GM12878 (cell line): ENCODE data around the gene YIPF6. TPM values are rescaled to one million over a fixed set of nuclear protein-coding genes. Genes with fewer than 3 reads are reported as not detected.

Experiments
- ATAC-seq: fragments of 200-7000 bp; cut with Tn5 transposase; 3 replicates; pipeline ENCODE4 v1.9.1; 2020; ENCODE audit warnings: mild to moderate bottlenecking, moderate library complexity
- BruUV-seq: library from RNA; stranded (reverse); fragments of 400-500 nt; replicated peaks from 2 replicates; lab custom pipeline; 2021; lab: Mats Ljungman, UMichigan
- CTCF ChIA-PET: fragments of 300-600 bp; sonication (Branson Sonifier 250); formaldehyde crosslinking; extraction: SDS; loops from one replicate; lab custom pipeline; 2021; ENCODE audit warnings: inconsistent platforms; lab: Yijun Ruan, JAX
- POLR2A ChIA-PET: fragments of 350-600 bp; formaldehyde crosslinking; extraction: SDS; loops from one replicate; lab custom pipeline; 2021; ENCODE audit warnings: inconsistent platforms; lab: Charles Lee
- RAD21 ChIA-PET: fragments of 300-600 bp; sonication (Branson Sonifier 250); formaldehyde crosslinking; loops from one replicate; lab custom pipeline; 2023; ENCODE audit warnings: antibody characterized with exemption; ENCODE audit not compliant: unreplicated experiment; lab: Charles Lee
- SMC1A ChIA-PET: fragments of 300-600 bp; sonication (Branson Sonifier 250); formaldehyde crosslinking; loops from one replicate; lab custom pipeline; 2023; ENCODE audit not compliant: unreplicated experiment, uncharacterized antibody; lab: Charles Lee
- DNase-seq: peaks from one replicate; pipeline ENCODE4 v3.0.0-alpha.2; 2011; ENCODE audit warnings: low read depth, low spot score
- FAIRE-seq: peaks from 3 replicates; lab custom pipeline; 2011; peaks lifted over from hg19 to GRCh38; lab: Jason Lieb, UNC
- H2AFZ ChIP-seq: 2 replicates; pipeline ENCODE4 v1.6.0; 2011; ENCODE audit warnings: low read depth, low read length, control low read depth; ENCODE audit not compliant: control insufficient read depth
- H3K27ac ChIP-seq: 2 replicates; pipeline ENCODE4 v1.5.1; 2011; ENCODE audit warnings: control low read depth; ENCODE audit not compliant: control insufficient read depth, insufficient read depth
- H3K27me3 ChIP-seq, 2 experiments: replicated peaks in 1 of 2; 2 replicates each; pipeline versions ENCODE4 v1.6.0 to v1.6.1; 2011; ENCODE audit warnings: low read length in 1 of 2; ENCODE audit not compliant: control insufficient read depth in 2 of 2, insufficient read depth in 2 of 2
- H3K36me3 ChIP-seq, 2 experiments: 2 replicates each; pipeline ENCODE4 v1.5.1; 2011; ENCODE audit warnings: low read length in 1 of 2; ENCODE audit not compliant: control insufficient read depth in 2 of 2, insufficient read depth in 2 of 2
- H3K4me1 ChIP-seq: 2 replicates; pipeline ENCODE4 v1.6.1; 2011; ENCODE audit warnings: mild to moderate bottlenecking, low read length, moderate library complexity, mixed read lengths; ENCODE audit not compliant: control insufficient read depth, insufficient read depth
- H3K4me2 ChIP-seq: 2 replicates; pipeline ENCODE4 v1.6.0; 2011; ENCODE audit warnings: control low read depth; ENCODE audit not compliant: control insufficient read depth, insufficient read depth
- H3K4me3 ChIP-seq: fragments of 200-600 bp; sonication (generic); 2 replicates; pipeline ENCODE4 v1.5.1; 2016
- H3K79me2 ChIP-seq: 2 replicates; pipeline ENCODE4 v1.6.0; 2011; ENCODE audit warnings: low read length; ENCODE audit not compliant: control insufficient read depth, insufficient read depth
- H3K9ac ChIP-seq: 2 replicates; pipeline ENCODE4 v1.8.0; 2011; ENCODE audit warnings: low read length, control low read depth, mixed read lengths; ENCODE audit not compliant: control insufficient read depth, insufficient read depth
- H3K9me3 ChIP-seq: replicated peaks from 3 replicates; pipeline ENCODE4 v1.5.1; 2011; ENCODE audit warnings: mild to moderate bottlenecking, low read length; ENCODE audit not compliant: control insufficient read depth, insufficient read depth
- H4K20me1 ChIP-seq: 2 replicates; pipeline ENCODE4 v1.6.0; 2011; ENCODE audit not compliant: control insufficient read depth, insufficient read depth
- BCL3 ChIP-seq: IDR thresholded peaks from 2 replicates; pipeline ENCODE4 v1.6.1; 2011; ENCODE audit warnings: borderline replicate concordance, low read depth, mild to moderate bottlenecking, moderate library complexity, low read length; ENCODE audit not compliant: insufficient read depth, poor library complexity, severe bottlenecking
- CUX1 ChIP-seq: IDR thresholded peaks from 2 replicates; pipeline ENCODE4 v1.6.1; 2012; ENCODE audit warnings: improper control_type of control experiment, low read depth, low read length; ENCODE audit not compliant: insufficient replicate concordance
- IRF3 ChIP-seq: fragments of 450-650 bp; IDR thresholded peaks from 2 replicates; pipeline ENCODE4 v1.6.1; 2014; ENCODE audit warnings: mild to moderate bottlenecking
- NFIC ChIP-seq: IDR thresholded peaks from 2 replicates; pipeline ENCODE4 v1.6.1; 2012; ENCODE audit warnings: low read depth, mild to moderate bottlenecking, inconsistent platforms, low read length, moderate library complexity
- PML ChIP-seq: IDR thresholded peaks from 2 replicates; pipeline ENCODE4 v1.6.1; 2012; ENCODE audit warnings: low read length, inconsistent platforms
- POU2F2 ChIP-seq: IDR thresholded peaks from 3 replicates; pipeline ENCODE4 v1.6.1; 2011; ENCODE audit warnings: low read depth, mild to moderate bottlenecking, low read length, borderline replicate concordance
- SIN3A ChIP-seq: IDR thresholded peaks from 2 replicates; pipeline ENCODE4 v1.6.1; 2012; ENCODE audit warnings: low read depth, low read length, improper control_type of control experiment
- TCF3 ChIP-seq: IDR thresholded peaks from 2 replicates; pipeline ENCODE4 v1.6.1; 2012; ENCODE audit warnings: low read depth, mild to moderate bottlenecking, low read length, borderline replicate concordance; ENCODE audit not compliant: insufficient read depth
- ZNF207 ChIP-seq: fragments of 450-650 bp; IDR thresholded peaks from 2 replicates; pipeline ENCODE4 v1.6.1; 2014; ENCODE audit warnings: antibody characterized with exemption, mild to moderate bottlenecking, borderline replicate concordance
- WGBS: methylation state at CpG from one replicate; pipeline ENCODE4 v1.1.6; 2016; ENCODE audit warnings: low lambda C conversion rate; ENCODE audit not compliant: insufficient replicate concordance, insufficient coverage; ENCODE audit errors: missing lambda C conversion rate; 5-methylcytosine and 5-hydroxymethylcytosine counted together
- in situ Hi-C: fragments of 300-500 bp; cut with MboI; formaldehyde crosslinking; loops from 9 replicates; pipeline ENCODE4 v1.14.3; 2018; ENCODE audit warnings: mixed read lengths
- intact Hi-C: fragments of 100-400 bp; cut with micrococcal nuclease; formaldehyde crosslinking; loops from one replicate; pipeline ENCODE4 v1.14.2; 2022; ENCODE audit not compliant: unreplicated experiment
- polyA plus RNA-seq, 11 experiments: library from polyadenylated mRNA; depleted of rRNA in 4 of 11; unstranded in 6 of 11; stranded (reverse) in 5 of 11; fragments of >200 nt; fragmentation: Nextera tagmentation in 4 of 11; fragmentation: Illumina TruSeq in 1 of 11; extraction: Ambion mirVana in 4 of 11; extraction: Trizol in 1 of 11; gene quantifications; 1 replicate in 1 of 11; 2 replicates in 10 of 11; pipeline versions ENCODE4 v1.2.1 to v1.2.3, GENCODE V29; 2011 to 2016; ENCODE audit warnings: inconsistent platforms in 2 of 11, missing spikeins in 2 of 11, low read depth in 1 of 11
- total RNA-seq, 4 experiments: library from RNA; depleted of rRNA in 3 of 4; stranded (reverse); fragments of >200 nt in 3 of 4; fragmentation: Illumina TruSeq in 1 of 4; extraction: Trizol in 1 of 4; gene quantifications; 2 replicates each; pipeline versions ENCODE4 v1.2.1 to v1.2.3, GENCODE V29; 2013 to 2021
- TF ChIP-seq, protein P1 (sequence below): fragments of 150-350 bp; IDR thresholded peaks from 2 replicates; pipeline ENCODE4 v1.6.1; 2016; ENCODE audit warnings: low read depth, low read length
- TF ChIP-seq, protein P2 (sequence below): fragments of 450-650 bp; conservative IDR thresholded peaks from 2 replicates; pipeline ENCODE4 v1.6.1; 2017; ENCODE audit warnings: mild to moderate bottlenecking, moderate library complexity

Gene YIPF6
- total and polyA plus RNA-seq, 10 of the 15 experiments (the other 5 are each of a cell fraction or from before 2014, with no cell fraction given) = 5.9 to 23.1 (median 12.2) TPM

GRCh38 chrX:68480969-68481368, 17.9 kb upstream of the YIPF6 start:
- BruUV-seq = no TSS peak
- TF ChIP-seq CUX1 (no peak), BCL3 (no peak), PML (no peak), NFIC (no peak), POU2F2 (no peak), SIN3A (no peak), ZNF207 (no peak), TCF3 (no peak), IRF3 (no peak)
- TF ChIP-seq, protein P1, sequence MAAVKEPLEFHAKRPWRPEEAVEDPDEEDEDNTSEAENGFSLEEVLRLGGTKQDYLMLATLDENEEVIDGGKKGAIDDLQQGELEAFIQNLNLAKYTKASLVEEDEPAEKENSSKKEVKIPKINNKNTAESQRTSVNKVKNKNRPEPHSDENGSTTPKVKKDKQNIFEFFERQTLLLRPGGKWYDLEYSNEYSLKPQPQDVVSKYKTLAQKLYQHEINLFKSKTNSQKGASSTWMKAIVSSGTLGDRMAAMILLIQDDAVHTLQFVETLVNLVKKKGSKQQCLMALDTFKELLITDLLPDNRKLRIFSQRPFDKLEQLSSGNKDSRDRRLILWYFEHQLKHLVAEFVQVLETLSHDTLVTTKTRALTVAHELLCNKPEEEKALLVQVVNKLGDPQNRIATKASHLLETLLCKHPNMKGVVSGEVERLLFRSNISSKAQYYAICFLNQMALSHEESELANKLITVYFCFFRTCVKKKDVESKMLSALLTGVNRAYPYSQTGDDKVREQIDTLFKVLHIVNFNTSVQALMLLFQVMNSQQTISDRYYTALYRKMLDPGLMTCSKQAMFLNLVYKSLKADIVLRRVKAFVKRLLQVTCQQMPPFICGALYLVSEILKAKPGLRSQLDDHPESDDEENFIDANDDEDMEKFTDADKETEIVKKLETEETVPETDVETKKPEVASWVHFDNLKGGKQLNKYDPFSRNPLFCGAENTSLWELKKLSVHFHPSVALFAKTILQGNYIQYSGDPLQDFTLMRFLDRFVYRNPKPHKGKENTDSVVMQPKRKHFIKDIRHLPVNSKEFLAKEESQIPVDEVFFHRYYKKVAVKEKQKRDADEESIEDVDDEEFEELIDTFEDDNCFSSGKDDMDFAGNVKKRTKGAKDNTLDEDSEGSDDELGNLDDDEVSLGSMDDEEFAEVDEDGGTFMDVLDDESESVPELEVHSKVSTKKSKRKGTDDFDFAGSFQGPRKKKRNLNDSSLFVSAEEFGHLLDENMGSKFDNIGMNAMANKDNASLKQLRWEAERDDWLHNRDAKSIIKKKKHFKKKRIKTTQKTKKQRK = no peak
- TF ChIP-seq, protein P2, sequence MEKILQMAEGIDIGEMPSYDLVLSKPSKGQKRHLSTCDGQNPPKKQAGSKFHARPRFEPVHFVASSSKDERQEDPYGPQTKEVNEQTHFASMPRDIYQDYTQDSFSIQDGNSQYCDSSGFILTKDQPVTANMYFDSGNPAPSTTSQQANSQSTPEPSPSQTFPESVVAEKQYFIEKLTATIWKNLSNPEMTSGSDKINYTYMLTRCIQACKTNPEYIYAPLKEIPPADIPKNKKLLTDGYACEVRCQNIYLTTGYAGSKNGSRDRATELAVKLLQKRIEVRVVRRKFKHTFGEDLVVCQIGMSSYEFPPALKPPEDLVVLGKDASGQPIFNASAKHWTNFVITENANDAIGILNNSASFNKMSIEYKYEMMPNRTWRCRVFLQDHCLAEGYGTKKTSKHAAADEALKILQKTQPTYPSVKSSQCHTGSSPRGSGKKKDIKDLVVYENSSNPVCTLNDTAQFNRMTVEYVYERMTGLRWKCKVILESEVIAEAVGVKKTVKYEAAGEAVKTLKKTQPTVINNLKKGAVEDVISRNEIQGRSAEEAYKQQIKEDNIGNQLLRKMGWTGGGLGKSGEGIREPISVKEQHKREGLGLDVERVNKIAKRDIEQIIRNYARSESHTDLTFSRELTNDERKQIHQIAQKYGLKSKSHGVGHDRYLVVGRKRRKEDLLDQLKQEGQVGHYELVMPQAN = no peak

More at GRCh38 chrX:68480969-68481368, 17.9 kb upstream of the YIPF6 start:
- ChIA-PET CTCF (no interaction called here), POLR2A (no interaction called here), RAD21 (no interaction called here), SMC1A (no interaction called here)
- no peak overlapping the region for H3K4me2 ChIP-seq
- no peak overlapping the region for H3K9ac ChIP-seq
- intact Hi-C loops (no loop called here), in situ Hi-C loops (no loop called here)
- no peak for ATAC-seq
- H3K27me3 ChIP-seq = no peaks in the 10 kb centered on the region
- 73% methylated on average over 1 of the region's 1 CpG for WGBS
- no peaks in the 10 kb centered on the region for H4K20me1 ChIP-seq
- no peaks in the 10 kb centered on the region for H3K36me3 ChIP-seq
- DNase-seq = no peak
- no peak overlapping the region for H3K4me3 ChIP-seq
- H3K79me2 ChIP-seq = no peaks in the 10 kb centered on the region
- H3K4me1 ChIP-seq = no peaks in the 10 kb centered on the region
- H3K27ac ChIP-seq = no peak overlapping the region
- H3K9me3 ChIP-seq = no peaks in the 10 kb centered on the region
- FAIRE-seq = no peak
- H2AFZ ChIP-seq = no peak overlapping the region
